Stimulated activated CD8-positive, alpha-beta memory T cell treated with anti-CD3 and anti-CD28 coated beads, Interleukin-7, amount 100 ng/mL, for 4 hours (primary cell): ENCODE data around the gene CRYZL1.
A peak's percentile ranks its signal among the peaks of the same experiment; 100 is the strongest.

Experiments used
- DNase-seq, 2 donors: peaks; one replicate each; pipeline ENCODE4 v3.0.0-alpha.2; 2020; ENCODE audit warnings: low read depth in 2 of 2

Gene CRYZL1

DNA sequence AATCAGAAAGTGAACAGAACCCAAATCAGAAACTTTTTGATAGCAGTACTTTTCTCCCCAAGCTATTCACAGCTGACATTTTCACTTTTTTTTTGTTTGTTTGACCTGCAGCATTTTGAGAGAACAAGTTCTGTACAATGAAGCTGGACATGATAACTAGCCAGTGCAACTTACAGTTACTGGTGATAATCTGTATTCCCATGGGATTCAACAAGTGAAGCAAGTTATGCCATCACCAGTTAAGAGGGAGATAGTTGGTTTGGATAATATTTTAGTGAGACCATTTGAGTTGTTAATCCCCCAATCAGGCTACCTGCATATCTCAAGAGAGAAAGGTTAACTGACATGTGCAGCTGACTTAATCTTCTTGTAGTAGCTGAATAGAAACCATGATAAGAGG, 80.6 kb downstream of the CRYZL1 start:
- DNase-seq, result no peak

GRCh38 chr21:33559813-33560212, 81.7 kb downstream of the CRYZL1 start:
- DNase-seq, result no peak

DNA sequence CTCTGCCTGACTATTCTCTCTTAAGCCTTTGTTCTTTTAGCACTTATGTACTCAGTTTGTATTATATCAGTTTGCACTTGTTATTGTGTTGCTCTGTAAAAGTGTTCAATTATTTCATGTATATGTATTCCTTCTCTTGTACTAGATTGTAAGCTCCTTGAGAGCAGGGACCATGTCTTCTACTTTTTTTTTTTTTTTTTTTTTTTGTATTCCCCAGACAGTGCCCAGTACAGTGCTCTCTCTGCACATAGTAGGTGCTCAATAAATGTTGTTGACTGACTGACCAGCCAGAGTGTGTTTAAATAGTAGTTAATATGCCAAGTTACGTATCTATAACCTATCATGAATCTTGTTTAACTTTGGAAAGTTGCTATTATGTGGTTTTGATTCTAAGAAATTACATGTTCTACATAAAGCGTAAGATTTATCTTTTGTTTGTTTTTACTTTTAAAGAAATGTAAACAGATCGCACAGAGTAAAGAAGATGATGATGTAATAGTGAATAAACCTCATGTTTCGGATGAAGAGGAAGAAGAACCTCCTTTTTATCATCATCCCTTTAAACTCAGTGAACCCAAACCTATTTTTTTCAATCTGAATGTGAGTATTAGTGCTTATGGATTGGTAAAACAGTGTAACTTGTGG, 82.6 kb downstream of the CRYZL1 start:
- no peak for DNase-seq

DNA sequence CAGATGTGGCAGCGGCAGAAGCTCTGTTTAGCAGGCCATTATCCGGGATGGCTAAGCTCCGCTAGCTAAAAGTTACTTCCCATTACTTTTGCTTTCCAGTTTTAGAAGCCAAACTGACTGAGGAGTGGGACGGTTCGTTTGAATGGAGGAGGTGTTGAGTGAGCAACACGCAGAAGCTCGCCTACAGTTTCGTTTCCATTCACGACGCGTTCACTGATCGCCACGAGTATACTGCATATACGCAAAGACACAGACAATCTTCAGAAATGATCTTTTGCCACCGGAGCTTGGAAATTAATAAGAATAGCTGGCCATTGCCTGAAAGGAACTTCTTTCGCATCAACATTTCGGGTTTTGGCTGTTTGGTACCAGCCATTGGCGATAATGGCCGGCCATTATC, 84.1 kb downstream of the CRYZL1 start:
- DNase-seq, result no peak

- DNase-seq, result no peak
These were observed 86.6 kb downstream of the CRYZL1 start for GRCh38 chr21:33554982-33555344.

DNA sequence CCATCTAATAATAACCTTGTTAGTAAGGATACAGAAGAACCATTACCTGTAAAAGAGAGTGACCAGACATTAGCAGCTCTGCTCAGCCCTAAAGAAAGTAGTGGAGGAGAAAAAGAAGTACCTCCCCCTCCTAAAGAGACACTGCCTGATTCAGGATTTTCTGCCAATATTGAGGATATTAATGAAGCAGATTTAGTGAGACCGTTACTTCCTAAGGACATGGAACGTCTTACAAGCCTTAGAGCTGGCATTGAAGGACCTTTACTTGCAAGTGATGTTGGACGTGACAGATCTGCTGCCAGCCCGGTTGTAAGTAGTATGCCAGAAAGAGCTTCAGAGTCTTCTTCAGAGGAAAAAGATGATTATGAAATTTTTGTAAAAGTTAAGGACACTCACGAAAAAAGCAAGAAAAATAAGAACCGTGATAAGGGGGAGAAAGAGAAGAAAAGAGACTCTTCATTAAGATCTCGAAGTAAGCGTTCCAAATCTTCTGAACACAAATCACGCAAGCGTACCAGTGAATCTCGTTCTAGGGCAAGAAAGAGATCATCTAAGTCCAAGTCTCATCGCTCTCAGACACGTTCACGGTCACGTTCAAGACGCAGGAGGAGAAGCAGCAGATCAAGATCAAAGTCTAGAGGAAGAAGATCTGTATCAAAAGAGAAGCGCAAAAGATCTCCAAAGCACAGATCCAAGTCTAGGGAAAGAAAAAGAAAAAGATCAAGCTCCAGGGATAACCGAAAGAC, 87.1 kb downstream of the CRYZL1 start:
- DNase-seq, result no peak

DNA sequence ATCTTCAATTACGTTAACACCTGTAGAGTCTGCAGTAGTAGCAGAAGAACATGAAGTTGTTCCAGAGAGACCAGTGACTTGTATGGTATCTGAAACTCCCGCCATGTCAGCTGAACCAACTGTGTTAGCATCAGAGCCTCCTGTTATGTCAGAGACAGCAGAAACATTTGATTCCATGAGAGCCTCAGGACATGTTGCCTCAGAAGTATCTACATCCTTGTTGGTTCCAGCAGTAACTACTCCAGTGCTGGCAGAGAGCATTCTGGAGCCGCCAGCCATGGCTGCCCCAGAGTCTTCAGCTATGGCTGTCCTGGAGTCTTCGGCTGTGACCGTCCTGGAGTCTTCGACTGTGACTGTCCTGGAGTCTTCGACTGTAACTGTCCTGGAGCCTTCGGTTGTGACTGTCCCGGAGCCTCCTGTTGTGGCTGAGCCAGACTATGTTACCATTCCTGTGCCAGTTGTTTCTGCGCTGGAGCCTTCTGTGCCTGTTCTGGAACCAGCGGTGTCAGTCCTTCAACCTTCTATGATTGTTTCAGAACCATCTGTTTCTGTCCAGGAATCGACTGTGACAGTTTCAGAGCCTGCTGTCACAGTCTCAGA, 88.4 kb downstream of the CRYZL1 start:
- no peak for DNase-seq

DNA sequence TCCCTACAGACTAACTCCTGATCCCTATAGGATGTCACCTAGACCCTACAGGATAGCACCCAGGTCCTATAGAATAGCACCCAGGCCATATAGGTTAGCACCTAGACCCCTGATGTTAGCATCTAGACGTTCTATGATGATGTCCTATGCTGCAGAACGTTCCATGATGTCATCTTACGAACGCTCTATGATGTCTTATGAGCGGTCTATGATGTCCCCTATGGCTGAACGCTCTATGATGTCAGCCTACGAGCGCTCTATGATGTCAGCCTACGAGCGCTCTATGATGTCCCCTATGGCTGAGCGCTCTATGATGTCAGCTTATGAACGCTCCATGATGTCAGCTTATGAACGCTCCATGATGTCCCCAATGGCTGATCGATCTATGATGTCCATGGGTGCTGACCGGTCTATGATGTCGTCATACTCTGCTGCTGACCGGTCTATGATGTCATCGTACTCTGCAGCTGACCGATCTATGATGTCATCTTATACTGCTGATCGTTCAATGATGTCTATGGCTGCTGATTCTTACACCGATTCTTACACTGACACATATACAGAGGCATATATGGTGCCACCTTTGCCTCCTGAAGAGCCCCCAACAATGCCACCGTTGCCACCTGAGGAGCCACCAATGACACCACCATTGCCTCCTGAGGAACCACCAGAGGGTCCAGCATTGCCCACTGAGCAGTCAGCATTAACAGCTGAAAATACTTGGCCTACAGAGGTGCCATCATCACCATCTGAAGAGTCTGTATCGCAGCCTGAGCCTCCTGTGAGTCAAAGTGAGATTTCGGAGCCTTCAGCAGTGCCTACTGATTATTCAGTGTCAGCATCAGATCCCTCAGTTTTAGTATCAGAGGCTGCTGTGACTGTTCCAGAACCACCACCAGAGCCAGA, 89.2 kb downstream of the CRYZL1 start:
- no peak for DNase-seq

DNA sequence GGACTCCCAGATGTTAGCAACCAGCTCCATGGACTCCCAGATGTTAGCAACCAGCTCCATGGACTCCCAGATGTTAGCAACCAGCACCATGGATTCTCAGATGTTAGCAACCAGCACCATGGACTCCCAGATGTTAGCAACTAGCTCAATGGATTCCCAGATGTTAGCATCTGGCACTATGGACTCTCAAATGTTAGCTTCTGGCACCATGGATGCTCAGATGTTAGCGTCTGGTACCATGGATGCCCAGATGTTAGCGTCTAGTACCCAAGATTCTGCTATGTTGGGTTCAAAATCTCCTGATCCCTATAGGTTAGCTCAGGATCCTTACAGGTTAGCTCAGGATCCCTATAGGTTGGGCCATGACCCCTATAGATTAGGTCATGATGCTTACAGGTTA, 89.9 kb downstream of the CRYZL1 start:
- DNase-seq, result no peak

GRCh38 chr21:33550772-33551660, 90.5 kb downstream of the CRYZL1 start:
- no peak for DNase-seq

GRCh38 chr21:33549848-33550771, 91.4 kb downstream of the CRYZL1 start:
- DNase-seq, result no peak

GRCh38 chr21:33546086-33546485, 95.5 kb downstream of the CRYZL1 start:
- no peak for DNase-seq

DNA sequence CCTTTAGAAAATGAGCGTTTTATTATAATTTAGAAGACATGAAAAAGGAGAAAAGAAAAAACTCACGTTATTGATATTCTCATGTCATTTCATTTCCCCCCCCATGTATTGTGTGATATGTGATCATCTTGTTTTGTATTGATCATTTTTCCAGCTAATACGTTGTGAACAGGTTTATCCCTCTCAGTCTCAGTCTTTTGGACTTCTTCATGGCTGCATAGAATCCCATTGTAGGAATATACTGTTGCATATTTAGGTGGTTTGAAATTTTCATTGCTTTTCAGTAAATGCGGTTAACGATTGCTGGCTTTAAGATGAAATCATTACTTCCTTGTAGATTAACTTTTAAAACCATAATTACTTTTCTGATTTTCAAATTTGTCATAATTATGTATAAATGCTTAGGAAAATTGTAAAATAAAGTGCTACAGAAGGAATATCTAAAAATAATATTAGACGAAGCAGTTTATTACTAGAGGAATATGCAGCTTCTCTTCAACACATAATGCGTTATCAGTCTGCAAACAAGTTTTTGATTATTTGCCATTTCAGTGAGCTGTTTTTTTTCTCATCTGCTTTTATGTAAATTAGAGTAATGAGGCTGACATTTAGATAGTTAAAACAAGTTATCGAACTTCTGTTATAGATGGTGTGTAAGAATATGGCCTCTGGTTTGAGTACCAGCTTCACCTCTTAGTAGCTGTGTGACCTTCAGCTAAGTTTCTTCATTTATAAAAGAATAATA, 96.9 kb downstream of the CRYZL1 start:
- no peak for DNase-seq

GRCh38 chr21:33543505-33544129, 97.9 kb downstream of the CRYZL1 start:
- peak; percentile 34 to 63 for DNase-seq

- peak; percentile 97 to 98 for DNase-seq
These were observed 98.7 kb downstream of the CRYZL1 start, which contains the start of gene SON for GRCh38 chr21:33542640-33543504. SON (plus strand) TSS chr21:33543038; CDS start chr21:33543093, 55 bp downstream.

GRCh38 chr21:33541756-33542639, 99.5 kb downstream of the CRYZL1 start, which contains the start of gene GART:
GART (minus strand) TSS chr21:33542117; CDS start chr21:33539315, 2,802 bp downstream.
- DNase-seq, result peak; percentile 62 to 79
